NCI-H1105 (cell line): ENCODE measurements around the gene LETM1.
"Not testable (repeated sequence)": the region's sequence is repeated elsewhere in the genome, so short reads cannot be mapped to it uniquely, and the experiment has no call there.

Source experiments
- DNase-seq: peaks from one replicate; lab custom pipeline; 2025; lab: John Stamatoyannopoulos, UW

The LETM1 gene

GRCh38 chr4:1851575-1852410 lies 4.2 kb downstream of the LETM1 start:
- DNase-seq: no peak

GRCh38 chr4:1851160-1851559 lies 4.8 kb downstream of the LETM1 start:
- DNase-seq: no peak

DNA sequence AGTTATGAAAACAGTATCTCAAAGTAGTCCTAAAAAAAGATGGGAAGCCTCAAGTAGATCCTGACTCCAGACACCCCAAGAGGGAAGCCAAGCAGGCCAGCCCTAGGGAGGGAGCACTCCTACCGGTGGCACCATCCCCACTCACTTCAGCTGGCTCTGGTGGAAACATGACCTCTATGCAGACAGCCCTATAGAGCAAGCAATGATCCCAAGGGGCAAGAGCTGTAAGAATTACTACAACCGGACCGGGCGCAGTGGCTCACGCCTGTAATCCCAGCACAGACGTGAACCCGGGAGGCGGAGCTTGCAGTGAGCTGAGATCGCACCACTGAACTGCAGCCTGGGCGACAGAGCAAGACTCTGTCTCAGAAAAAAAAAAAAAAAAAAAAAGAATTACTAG lies 5.7 kb downstream of the LETM1 start:
- DNase-seq: no peak

GRCh38 chr4:1846580-1846979 lies 9.4 kb downstream of the LETM1 start:
- DNase-seq: no peak

- DNase-seq: not testable (repeated sequence)
These were observed 11.3 kb downstream of the LETM1 start for GRCh38 chr4:1844618-1845017.

DNA sequence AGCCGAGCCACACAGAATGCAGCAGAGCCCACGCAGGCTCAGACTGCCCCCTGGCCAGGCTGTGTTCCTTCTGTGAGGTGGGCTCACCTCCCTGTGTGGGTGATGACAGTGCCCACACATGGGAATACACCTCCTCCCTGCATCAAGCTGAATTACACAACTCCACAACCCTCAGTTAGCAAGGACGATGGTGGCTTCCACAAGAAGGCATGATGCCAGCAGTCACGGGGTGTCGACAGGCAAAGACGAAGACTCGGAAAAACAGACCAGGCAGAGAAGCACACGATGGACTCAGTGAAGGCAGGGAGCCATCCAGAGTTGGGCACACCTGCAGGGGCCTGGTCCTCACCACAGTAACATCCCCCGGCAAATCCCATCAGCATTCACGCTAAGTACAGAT lies 12.1 kb downstream of the LETM1 start:
- no peak for DNase-seq

DNA sequence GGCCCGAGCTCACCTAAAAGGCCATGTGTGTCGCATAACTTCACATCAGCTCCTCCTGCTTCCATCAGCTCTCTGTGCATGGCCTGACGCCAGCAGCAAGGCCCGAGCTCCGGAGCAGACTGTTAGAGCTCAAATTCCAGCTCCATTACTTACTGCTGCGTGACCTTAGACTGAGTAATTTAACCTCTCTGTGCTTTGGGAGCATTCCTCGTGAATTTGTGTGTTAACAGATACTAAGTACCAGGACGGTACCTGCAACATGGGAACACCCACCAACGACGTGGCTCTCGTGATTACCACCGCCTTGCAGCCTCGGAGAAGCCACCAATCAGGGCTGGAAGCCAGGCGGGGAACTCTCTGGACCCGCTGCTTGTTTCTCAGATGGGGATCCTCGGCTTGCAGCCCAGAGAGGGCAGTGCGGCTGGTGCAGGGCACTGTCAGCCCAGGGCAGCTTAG lies 12.9 kb downstream of the LETM1 start:
- no peak for DNase-seq

- DNase-seq: no peak
These were observed 13.5 kb downstream of the LETM1 start for GRCh38 chr4:1842339-1842895.

GRCh38 chr4:1841887-1842210 lies 14.1 kb downstream of the LETM1 start:
- no peak for DNase-seq

GRCh38 chr4:1841201-1841886 lies 14.6 kb downstream of the LETM1 start:
- no peak for DNase-seq

- DNase-seq: no peak
These were observed 16.7 kb downstream of the LETM1 start for GRCh38 chr4:1839282-1839681.

DNA sequence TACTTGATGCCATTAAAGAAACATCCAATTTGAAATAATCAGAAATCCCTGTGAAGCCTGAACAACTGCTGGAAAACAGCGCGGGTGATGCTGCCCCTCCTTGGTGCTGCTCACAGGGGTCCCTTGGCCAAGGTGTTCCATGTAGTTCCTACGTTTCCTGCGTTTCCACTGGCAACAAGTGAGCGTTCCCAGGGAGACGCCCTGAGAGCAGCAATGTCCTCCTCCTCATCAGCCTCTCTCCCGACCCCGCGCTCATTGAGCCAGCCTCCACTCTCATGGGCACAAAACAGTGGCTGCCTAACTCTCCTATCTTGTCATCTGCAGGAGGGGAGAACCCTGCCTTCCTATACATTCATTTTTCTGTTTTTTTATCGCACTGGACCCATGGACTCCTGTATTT lies 18.9 kb downstream of the LETM1 start:
- no peak for DNase-seq

GRCh38 chr4:1836650-1837049 lies 19.3 kb downstream of the LETM1 start:
- DNase-seq: no peak

DNA sequence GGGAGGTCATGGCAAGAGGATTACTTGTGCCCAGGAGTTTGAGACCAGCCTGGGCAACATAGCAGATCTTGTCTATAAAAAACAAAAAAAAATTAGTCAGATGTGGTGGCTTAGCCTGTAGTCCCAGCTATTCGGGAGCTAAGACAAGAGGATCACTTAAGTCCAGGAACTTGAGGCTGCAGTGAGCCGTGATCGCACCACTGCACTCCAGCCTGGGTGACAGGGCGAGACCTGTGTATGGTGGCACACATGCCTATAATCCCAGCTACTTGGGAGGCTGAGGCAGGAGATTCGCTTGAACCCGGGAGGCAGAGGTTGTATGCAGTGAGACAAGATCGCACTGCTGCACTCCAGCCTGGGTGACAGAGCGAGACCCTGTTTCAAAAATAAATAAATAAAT lies 20.1 kb downstream of the LETM1 start:
- not testable (repeated sequence) for DNase-seq

- no peak for DNase-seq
These were observed 21.7 kb downstream of the LETM1 start for GRCh38 chr4:1834047-1834775.

- DNase-seq: no peak
These were observed 22.5 kb downstream of the LETM1 start for GRCh38 chr4:1833307-1834046.

DNA sequence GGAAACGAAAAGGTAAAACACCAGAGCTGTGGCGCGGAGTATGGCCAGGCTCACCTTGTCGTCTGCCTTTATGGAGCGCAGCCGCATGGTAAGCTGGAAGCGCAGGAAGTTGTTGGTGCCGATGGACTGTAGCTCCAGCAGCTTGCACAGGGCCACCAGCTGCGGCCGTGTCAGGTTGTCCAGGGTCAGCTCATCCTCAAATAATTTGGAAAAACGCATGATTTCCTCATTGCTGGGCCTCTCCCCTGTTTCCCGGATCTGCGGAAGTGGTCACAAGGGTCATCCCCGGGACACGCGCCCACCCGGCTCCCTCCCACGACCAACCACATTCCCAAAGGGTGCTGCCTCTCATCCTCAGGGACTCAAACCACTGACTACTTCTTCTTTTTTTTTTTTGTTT lies 23.3 kb downstream of the LETM1 start:
- DNase-seq: no peak

DNA sequence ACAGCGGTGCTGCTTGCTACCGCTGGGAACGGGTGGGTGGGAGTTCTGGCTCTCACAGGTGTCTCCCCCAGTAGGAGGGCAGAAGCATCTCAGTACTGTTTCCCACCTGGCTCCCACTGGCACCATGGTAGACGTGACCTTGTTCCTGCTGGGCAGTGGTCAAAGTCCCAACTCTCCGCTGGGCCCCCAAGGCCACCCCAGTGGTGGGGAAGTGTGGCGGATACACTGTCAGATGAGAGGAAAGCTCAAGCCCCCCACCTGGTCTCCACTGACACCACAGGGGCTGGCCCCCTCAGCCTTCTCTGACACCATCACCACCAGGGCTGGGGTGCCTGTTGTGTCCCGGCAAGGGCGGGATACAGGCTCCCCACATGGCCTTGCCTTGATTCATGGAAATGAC lies 24.6 kb downstream of the LETM1 start:
- DNase-seq: no peak

DNA sequence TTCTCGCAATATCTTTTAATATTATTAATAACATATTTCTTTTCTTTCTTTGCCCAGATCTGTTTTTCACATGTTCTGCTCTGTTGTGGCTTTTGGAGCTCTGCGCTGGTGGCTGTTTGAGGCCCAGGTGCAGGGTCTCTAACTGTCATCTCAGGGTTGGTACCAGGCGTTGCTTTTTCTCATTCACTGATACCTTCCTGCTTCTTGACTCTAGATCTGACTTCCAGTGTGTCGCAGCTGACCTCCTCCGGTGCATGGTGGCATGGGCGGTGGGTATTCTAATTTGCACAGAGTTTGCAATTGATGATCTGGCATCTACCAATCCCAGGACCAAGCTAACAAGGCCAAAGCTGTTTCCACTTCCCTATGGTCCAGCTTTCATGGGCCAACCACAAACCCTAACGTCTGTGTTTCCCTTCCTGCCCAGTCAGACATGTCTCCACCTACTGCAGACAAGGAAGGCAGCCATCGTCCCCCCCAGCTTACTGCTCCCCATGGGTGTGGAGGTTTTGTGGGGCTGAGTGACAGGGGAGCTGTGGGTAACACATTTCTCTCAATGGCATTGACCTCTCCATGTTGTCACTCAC lies 25.2 kb downstream of the LETM1 start:
- no peak for DNase-seq

- no peak for DNase-seq
These were observed 25.7 kb downstream of the LETM1 start for GRCh38 chr4:1830234-1830633.

- no peak for DNase-seq
These were observed 29.2 kb downstream of the LETM1 start for GRCh38 chr4:1826531-1827350.
